Measurements from ENCODE around the gene SMIM28. TPM values are rescaled to one million over a fixed set of nuclear protein-coding genes. Genes with fewer than 3 reads are reported as not detected.

SMIM28 gene
- total RNA-seq, 4 donors from 2014 or later: not detected

- H3K4me1 ChIP-seq: no peaks in the 10 kb centered on the region
- no peak overlapping the region for H3K27ac ChIP-seq
- no peak for DNase-seq
- no peak for TF ChIP-seq CTCF (IDR thresholded peaks at IDR 0.05)
- TF ChIP-seq POLR2A (IDR thresholded peaks at IDR 0.05): no peak
- no peaks in the 10 kb centered on the region for H3K9me3 ChIP-seq
- no peaks in the 10 kb centered on the region for H3K36me3 ChIP-seq
- H3K27me3 ChIP-seq: no peaks in the 10 kb centered on the region
- H3K4me3 ChIP-seq: no peak overlapping the region
Measured at GRCh38 chr6:138374815-138375214, 2.9 kb upstream of the SMIM28 start.

- no peak overlapping the region for H3K4me3 ChIP-seq
- no peaks in the 10 kb centered on the region for H3K9me3 ChIP-seq
- DNase-seq: no peak
- TF ChIP-seq CTCF (IDR thresholded peaks at IDR 0.05): no peak
- no peaks in the 10 kb centered on the region for H3K27me3 ChIP-seq
- H3K27ac ChIP-seq: no peak overlapping the region
- no peaks in the 10 kb centered on the region for H3K4me1 ChIP-seq
- no peaks in the 10 kb centered on the region for H3K36me3 ChIP-seq
Measured at GRCh38 chr6:138377042-138377441, 663 bp upstream of the SMIM28 start.

DNA sequence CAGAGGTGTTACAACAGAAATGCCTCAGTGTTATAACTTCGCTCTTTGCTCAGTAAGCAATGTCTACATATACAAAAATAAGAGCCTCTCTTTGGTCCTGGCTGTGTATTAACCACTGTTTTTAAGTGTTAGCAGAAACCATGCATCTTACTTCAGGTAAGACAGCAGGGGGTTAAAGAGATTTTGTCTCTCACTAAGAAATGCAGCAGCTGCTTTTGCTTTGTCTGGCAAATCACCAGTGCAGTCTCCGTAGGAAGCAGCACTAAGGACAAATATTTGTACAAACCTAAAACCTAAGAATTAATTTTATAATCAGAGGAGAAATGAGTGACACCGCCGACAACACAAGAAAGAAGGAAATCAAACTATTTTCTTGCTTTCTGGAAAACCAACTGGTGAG lies 758 bp downstream of the SMIM28 start:
- H3K36me3 ChIP-seq: no peaks in the 10 kb centered on the region
- no peaks in the 10 kb centered on the region for H3K4me1 ChIP-seq
- TF ChIP-seq CTCF (IDR thresholded peaks at IDR 0.05): no peak
- no peak for TF ChIP-seq POLR2A (IDR thresholded peaks at IDR 0.05)
- no peak overlapping the region for H3K4me3 ChIP-seq
- H3K27ac ChIP-seq: no peak overlapping the region
- no peak for DNase-seq
- H3K27me3 ChIP-seq: no peaks in the 10 kb centered on the region
- H3K9me3 ChIP-seq: no peaks in the 10 kb centered on the region

- Histone ChIP-seq H3K27ac (no peak overlapping the region), H3K4me3 (no peak overlapping the region), H3K27me3 (no peaks in the 10 kb centered on the region), H3K9me3 (no peaks in the 10 kb centered on the region), H3K36me3 (no peaks in the 10 kb centered on the region), H3K4me1 (no peaks in the 10 kb centered on the region)
- no peak for DNase-seq
- TF ChIP-seq POLR2A (IDR thresholded peaks at IDR 0.05): no peak
- TF ChIP-seq CTCF (IDR thresholded peaks at IDR 0.05): no peak
Measured at GRCh38 chr6:138382498-138383265, 5.0 kb downstream of the SMIM28 start.

DNA sequence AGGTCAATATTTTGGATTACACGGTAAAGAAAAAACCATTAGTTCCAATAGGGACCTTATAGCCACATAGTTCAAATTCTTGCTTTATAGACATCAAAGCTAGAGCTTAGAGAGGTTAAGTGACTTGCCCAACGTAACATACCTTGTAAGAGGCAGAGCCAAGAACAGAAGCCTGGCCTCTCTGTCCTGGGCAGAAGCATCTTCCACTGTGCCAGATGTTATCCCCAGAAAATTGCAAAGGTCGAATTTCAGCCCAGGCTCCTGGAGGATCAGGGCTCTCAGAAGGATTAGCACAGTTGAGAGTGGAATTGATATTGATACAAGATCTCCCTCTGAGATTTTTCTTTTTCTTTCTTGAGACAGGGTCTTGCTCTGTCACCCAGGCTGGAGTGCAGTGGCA lies 6.1 kb downstream of the SMIM28 start:
- Histone ChIP-seq H3K36me3 (no peaks in the 10 kb centered on the region), H3K4me1 (no peaks in the 10 kb centered on the region), H3K4me3 (no peak overlapping the region), H3K9me3 (no peaks in the 10 kb centered on the region), H3K27ac (no peak overlapping the region), H3K27me3 (no peaks in the 10 kb centered on the region)
- TF ChIP-seq POLR2A (IDR thresholded peaks at IDR 0.05): no peak
- TF ChIP-seq CTCF (IDR thresholded peaks at IDR 0.05): no peak
- no peak for DNase-seq

GRCh38 chr6:138386897-138387296 lies 9.2 kb downstream of the SMIM28 start:
- no peak overlapping the region for H3K4me3 ChIP-seq
- no peaks in the 10 kb centered on the region for H3K36me3 ChIP-seq
- H3K9me3 ChIP-seq: no peaks in the 10 kb centered on the region
- TF ChIP-seq POLR2A (IDR thresholded peaks at IDR 0.05) (no peak), CTCF (IDR thresholded peaks at IDR 0.05) (no peak)
- no peaks in the 10 kb centered on the region for H3K4me1 ChIP-seq
- DNase-seq: no peak
- H3K27ac ChIP-seq: no peak overlapping the region
- no peaks in the 10 kb centered on the region for H3K27me3 ChIP-seq

All from Peyer's patch (tissue), 4 donors.